AG10803 (cell line): Measurements from ENCODE around the gene SPEG.

Experiments used
- DNase-seq: peaks from one replicate; pipeline ENCODE4 v3.0.0; 2010; ENCODE audit warnings: low read depth
- H3K4me3 ChIP-seq: 2 replicates; pipeline ENCODE4 v1.5.1; 2011; ENCODE audit warnings: mild to moderate bottlenecking, low read length, control low read depth
- TF ChIP-seq, protein P1 (sequence below): conservative IDR thresholded peaks from 2 replicates; pipeline ENCODE4 v1.5.1; 2011; ENCODE audit warnings: mild to moderate bottlenecking, low read length, control low read depth, inconsistent platforms

The SPEG gene

DNA sequence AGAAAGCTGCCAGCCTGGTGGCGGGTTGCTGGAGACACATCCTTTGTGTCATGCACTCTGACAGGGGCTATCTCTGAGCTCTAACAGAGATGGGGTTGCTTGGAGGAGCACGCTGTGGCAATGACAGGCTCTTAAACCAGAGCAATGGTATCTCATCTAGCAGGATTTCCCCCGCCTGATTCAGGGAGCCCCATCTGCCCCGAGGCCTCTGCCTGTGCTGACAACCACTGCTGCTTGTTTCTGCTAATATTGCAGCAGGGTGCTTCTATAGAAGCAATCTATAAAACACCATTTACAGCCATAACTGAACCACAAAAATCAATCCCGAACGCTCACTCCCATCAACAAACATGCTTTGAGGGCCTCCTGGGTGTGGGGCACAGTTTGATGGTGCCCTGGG, 34.1 kb upstream of the SPEG start:
- TF ChIP-seq, protein P1, sequence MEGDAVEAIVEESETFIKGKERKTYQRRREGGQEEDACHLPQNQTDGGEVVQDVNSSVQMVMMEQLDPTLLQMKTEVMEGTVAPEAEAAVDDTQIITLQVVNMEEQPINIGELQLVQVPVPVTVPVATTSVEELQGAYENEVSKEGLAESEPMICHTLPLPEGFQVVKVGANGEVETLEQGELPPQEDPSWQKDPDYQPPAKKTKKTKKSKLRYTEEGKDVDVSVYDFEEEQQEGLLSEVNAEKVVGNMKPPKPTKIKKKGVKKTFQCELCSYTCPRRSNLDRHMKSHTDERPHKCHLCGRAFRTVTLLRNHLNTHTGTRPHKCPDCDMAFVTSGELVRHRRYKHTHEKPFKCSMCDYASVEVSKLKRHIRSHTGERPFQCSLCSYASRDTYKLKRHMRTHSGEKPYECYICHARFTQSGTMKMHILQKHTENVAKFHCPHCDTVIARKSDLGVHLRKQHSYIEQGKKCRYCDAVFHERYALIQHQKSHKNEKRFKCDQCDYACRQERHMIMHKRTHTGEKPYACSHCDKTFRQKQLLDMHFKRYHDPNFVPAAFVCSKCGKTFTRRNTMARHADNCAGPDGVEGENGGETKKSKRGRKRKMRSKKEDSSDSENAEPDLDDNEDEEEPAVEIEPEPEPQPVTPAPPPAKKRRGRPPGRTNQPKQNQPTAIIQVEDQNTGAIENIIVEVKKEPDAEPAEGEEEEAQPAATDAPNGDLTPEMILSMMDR: no peak
- DNase-seq: no peak
- no peak overlapping the region for H3K4me3 ChIP-seq

GRCh38 chr2:219401606-219402005, 33.0 kb upstream of the SPEG start:
- no peak for DNase-seq
- TF ChIP-seq, protein P1: no peak
- no peak overlapping the region for H3K4me3 ChIP-seq

DNA sequence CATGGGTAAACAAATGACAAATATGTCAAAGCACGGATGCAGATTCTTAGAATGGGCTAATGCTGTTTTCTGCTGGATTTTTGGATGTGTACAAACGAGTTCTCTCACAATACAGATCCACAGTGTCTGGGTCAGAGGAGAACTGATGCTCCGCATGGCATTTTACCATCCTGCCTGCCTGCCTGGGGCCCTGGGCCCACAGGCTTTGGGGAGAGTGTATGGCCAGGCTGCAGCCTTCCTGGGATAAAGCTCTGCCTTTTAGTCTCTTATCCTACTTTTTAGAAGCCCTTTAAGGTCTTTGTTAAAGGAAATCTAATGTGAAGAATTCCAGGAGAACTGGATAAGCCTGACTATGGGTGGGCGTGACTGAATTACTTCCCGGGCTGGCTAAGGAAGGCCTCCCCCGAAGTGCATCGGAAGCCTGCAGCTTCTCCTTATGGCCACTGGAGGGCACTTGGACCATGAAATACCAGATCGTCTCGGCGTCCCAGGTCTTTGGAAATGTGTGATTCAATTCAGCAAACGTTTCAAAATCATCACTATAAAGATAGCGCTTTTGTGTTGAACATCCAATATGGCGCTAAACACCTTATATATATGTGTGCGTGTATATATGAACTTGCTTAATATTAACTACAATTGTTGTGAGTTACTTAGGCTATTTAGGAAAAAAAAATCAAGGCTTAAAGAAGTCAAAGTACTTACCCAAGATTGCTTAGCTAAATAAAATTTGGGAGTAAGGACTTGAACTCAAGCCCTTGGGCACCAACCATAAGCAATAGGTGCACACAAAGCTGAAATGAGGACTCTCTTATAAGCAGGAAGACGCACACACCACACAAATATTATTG, 31.8 kb upstream of the SPEG start:
- DNase-seq: peak; percentile 84
- H3K4me3 ChIP-seq: no peak overlapping the region
- TF ChIP-seq, protein P1: peak; percentile 98

- DNase-seq: no peak
- H3K4me3 ChIP-seq: no peak overlapping the region
- TF ChIP-seq, protein P1: no peak
Measured at GRCh38 chr2:219403861-219404260, 30.8 kb upstream of the SPEG start.

DNA sequence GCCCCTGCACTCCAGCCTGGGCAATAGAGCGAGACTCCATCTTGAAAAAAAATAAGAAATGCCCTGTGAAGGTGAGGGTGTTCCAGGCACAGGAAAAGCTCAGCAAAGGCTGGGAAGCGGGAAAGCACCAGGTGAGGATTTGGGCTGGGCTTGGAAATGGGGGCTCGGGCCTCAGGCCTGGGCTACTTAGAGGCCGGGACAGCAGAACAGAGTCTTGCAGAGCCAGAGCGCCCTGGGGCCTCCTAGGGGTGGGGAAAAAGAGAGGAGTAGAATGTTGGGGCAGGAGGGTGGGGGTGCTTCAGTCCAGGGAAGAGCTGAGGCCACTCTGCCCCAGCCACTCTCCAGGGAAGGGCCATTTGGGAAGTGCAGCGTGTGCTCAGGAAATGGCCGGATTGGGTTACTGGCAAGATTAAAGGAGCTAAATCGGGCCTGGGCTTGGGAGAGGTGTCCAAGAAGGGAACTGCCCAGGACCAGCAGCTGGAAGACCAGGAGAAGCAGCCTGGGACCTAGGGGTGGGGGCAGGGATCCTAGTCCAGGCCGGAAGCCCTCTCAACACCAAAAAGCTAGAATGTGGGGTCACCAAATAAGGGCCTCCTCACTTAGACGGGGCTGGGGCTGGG, 30.2 kb upstream of the SPEG start:
- TF ChIP-seq, protein P1: no peak
- no peak overlapping the region for H3K4me3 ChIP-seq
- no peak for DNase-seq

- TF ChIP-seq, protein P1: no peak
- DNase-seq: no peak
- H3K4me3 ChIP-seq: no peak overlapping the region
Measured at GRCh38 chr2:219404954-219405353, 29.7 kb upstream of the SPEG start.

DNA sequence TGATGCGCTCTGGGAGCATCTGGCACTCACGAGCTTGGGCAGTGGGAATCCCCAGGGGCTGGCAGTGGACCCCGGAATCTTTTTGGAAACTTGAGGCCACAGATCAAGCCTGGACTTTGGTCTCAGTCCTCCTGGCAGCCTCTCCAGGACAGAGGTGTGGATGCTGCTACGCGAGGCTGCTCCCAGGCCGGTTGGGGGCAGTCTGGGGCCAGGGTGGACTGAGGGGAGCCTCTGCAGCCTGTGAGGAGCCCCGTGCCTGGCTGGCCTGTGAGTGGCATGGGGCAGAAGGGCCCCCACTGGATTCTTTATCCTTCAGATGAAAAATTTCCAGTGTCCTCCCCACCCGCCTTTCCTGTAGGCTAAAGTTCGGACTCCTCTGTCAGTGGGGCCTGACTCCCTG, 29.2 kb upstream of the SPEG start:
- TF ChIP-seq, protein P1: 0 out of 2 replicates have a peak, but pooled peaks have one; percentile 10
- H3K4me3 ChIP-seq: no peak overlapping the region
- no peak for DNase-seq
